Activated CD4-positive, alpha-beta T cell treated with anti-CD3 and anti-CD28 coated beads for 36 hours (primary cell): Measurements from ENCODE around the gene CFAP20DC. TPM values are rescaled to one million over a fixed set of nuclear protein-coding genes. Genes with fewer than 3 reads are reported as not detected.
A peak's percentile ranks its signal among the peaks of the same experiment; 100 is the strongest.
"Not testable (repeated sequence)": the region's sequence is repeated elsewhere in the genome, so short reads cannot be mapped to it uniquely, and the experiment has no call there.

Source experiments
- ATAC-seq: fragments of 200-7000 bp; cut with Tn5 transposase; one replicate; pipeline ENCODE4 v1.10.0; 2021; ENCODE audit warnings: mild to moderate bottlenecking, moderate library complexity
- CTCF ChIA-PET: fragments of 350-600 bp; sonication (Branson Sonifier 250); formaldehyde crosslinking; loops from one replicate; lab custom pipeline; 2021; ENCODE audit warnings: antibody characterized with exemption; lab: Charles Lee
- POLR2A ChIA-PET: fragments of 350-600 bp; sonication (Branson Sonifier 250); formaldehyde crosslinking; loops from one replicate; lab custom pipeline; 2021; ENCODE audit warnings: antibody characterized with exemption, inconsistent platforms; lab: Charles Lee
- DNase-seq: peaks from one replicate; pipeline ENCODE4 v3.0.0-alpha.2; 2020
- H3K27ac Mint-ChIP-seq: one replicate; pipeline ENCODE4 v1.8.0; 2021; ENCODE audit warnings: mixed read lengths
- H3K27me3 Mint-ChIP-seq: one replicate; pipeline ENCODE4 v1.8.0; 2021; ENCODE audit warnings: mixed read lengths
- H3K36me3 Mint-ChIP-seq: one replicate; pipeline ENCODE4 v1.8.0; 2021; ENCODE audit warnings: low read depth, mixed read lengths
- H3K4me1 Mint-ChIP-seq: one replicate; pipeline ENCODE4 v1.8.0; 2021; ENCODE audit warnings: mixed read lengths
- H3K4me3 Mint-ChIP-seq: one replicate; pipeline ENCODE4 v1.8.0; 2021; ENCODE audit warnings: mild to moderate bottlenecking, moderate library complexity, mixed read lengths
- H3K9me3 Mint-ChIP-seq: one replicate; pipeline ENCODE4 v1.8.0; 2021; ENCODE audit warnings: low read depth, mixed read lengths
- intact Hi-C, 2 experiments: fragments of 100-400 bp; cut with DNase I in 1 of 2; cut with micrococcal nuclease in 1 of 2; formaldehyde crosslinking; loops; one replicate each; pipeline versions ENCODE4 v1.14.2 to v1.15.1; 2022 to 2024; cut with DNase I, micrococcal nuclease
- total RNA-seq, 2 experiments: library from RNA; stranded (reverse); gene quantifications; one replicate each; pipeline ENCODE4 v1.2.3, GENCODE V29; 2021

The CFAP20DC gene
- total RNA-seq, 2 experiments from 2014 or later: 2.7 to 3.5 TPM

DNA sequence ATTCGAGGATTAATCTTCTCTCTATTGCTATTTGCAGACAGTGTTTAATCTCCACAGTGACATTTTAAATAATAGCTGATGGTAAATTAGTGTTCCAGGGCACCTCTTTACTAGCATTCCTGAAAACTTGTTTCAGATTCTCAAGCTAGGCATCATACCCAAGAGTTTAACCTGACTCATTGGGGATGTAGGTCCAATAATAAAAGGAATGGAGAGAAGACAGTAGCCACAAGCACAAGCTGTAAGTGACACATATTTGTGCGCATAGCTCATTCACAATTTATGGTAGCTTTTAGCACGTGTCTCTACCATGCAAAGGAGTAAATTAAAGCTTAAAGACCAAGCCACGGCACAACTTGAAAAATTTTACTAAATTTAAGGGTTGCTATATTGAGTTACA lies 212.0 kb downstream of the CFAP20DC start:
- no peaks in the 10 kb centered on the region for H3K4me1 Mint-ChIP-seq
- H3K27me3 Mint-ChIP-seq: peaks cover 2% of the 10 kb centered on the region
- no peak overlapping the region for H3K4me3 Mint-ChIP-seq
- no peaks in the 10 kb centered on the region for H3K9me3 Mint-ChIP-seq
- DNase-seq (no peak), ATAC-seq (no peak)
- H3K27ac Mint-ChIP-seq: no peak overlapping the region
- ChIA-PET CTCF (no interaction called here), POLR2A (no interaction called here)
- intact Hi-C loops: no loop called here
- H3K36me3 Mint-ChIP-seq: no peaks in the 10 kb centered on the region

DNA sequence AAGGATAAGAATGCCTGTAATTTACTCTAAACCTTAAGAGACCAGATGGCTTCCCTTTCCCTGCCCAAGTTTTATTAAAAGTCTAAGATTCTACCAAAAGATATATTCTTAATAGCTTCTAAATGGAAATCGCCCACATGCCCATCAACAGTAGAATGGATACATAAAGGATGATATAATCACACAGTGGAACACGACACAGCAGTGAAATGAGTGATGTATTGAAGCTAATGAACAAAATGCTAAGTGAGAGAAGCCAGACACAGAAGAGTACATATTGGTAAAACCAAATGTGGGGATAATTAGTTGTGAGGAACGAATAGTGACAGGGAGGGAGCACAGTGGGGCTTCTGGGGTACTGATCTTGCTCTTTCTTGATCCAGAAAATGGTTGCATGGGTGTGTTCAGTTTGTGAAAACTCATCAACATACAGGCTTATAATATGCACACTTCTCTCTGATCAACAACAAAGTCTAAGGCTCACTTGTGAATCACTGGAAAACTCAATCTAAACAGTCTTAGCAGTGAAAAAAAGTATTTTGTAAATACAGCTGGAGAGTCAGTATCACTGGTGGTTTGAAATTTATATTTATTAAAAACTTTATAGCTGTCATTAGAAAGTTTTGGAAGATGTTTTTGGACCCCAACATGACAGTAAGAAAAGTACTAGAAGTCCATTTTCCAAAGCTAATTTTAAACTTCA lies 212.5 kb downstream of the CFAP20DC start:
- Mint-ChIP-seq H3K27me3 (peaks cover 2% of the 10 kb centered on the region), H3K27ac (no peak overlapping the region), H3K9me3 (no peaks in the 10 kb centered on the region), H3K36me3 (no peaks in the 10 kb centered on the region), H3K4me1 (no peaks in the 10 kb centered on the region), H3K4me3 (no peak overlapping the region)
- no peak for DNase-seq
- CTCF ChIA-PET: interaction anchor here (0.5 to 0.6 kb wide), 2 partner anchors 130 to 229 kb away, joined by 4 read pairs; no protein-coding TSS in a partner anchor
- intact Hi-C loops: no loop called here
- POLR2A ChIA-PET: no interaction called here
- ATAC-seq: no peak

DNA sequence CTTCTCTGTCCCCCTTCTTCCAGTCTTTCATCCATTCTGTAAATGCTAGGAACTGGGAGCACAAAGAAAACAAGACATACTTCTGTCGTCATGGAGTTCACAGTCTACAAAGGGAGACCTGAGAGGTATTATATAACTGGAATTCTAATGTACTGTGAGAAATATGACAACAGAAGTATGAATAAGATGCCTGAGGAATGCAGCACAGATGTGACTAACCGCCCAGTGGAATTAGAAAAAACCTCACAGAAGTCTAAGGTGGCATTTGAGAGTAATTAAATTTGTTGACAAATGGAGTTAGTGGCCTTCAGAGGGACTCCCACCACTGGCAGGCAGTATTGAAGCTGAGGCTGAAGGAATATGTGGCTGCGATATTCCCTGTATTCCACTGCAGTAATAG lies 214.7 kb downstream of the CFAP20DC start:
- intact Hi-C loops: no loop called here
- Mint-ChIP-seq H3K27me3 (peaks cover 2% of the 10 kb centered on the region), H3K27ac (no peak overlapping the region), H3K4me1 (no peaks in the 10 kb centered on the region), H3K9me3 (no peaks in the 10 kb centered on the region), H3K36me3 (no peaks in the 10 kb centered on the region), H3K4me3 (no peak overlapping the region)
- no peak for DNase-seq
- POLR2A ChIA-PET: no interaction called here
- CTCF ChIA-PET: no interaction called here
- no peak for ATAC-seq

DNA sequence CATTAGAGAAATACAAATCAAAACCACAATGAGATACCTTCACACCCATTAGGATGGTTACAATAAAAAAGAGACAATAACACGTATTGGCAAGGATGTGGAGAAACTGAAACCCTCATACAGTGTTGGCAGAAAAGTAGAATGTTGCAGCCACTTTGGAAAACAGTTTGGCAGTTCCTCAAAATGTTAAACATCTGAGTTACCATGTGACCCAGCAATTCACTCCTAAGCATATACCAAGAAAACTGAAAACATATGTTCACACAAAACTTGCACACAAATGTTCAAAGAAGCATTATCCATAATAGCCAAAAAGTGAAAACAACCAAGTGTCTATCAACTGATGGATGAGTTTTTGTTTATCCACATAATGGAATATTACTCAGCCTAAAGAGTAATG lies 216.3 kb downstream of the CFAP20DC start:
- H3K27ac Mint-ChIP-seq: no peak overlapping the region
- ATAC-seq (no peak), DNase-seq (no peak)
- intact Hi-C loops: no loop called here
- peaks cover 2% of the 10 kb centered on the region for H3K27me3 Mint-ChIP-seq
- H3K4me3 Mint-ChIP-seq: no peak overlapping the region
- no peaks in the 10 kb centered on the region for H3K36me3 Mint-ChIP-seq
- H3K4me1 Mint-ChIP-seq: no peaks in the 10 kb centered on the region
- ChIA-PET CTCF (no interaction called here), POLR2A (no interaction called here)
- no peaks in the 10 kb centered on the region for H3K9me3 Mint-ChIP-seq

DNA sequence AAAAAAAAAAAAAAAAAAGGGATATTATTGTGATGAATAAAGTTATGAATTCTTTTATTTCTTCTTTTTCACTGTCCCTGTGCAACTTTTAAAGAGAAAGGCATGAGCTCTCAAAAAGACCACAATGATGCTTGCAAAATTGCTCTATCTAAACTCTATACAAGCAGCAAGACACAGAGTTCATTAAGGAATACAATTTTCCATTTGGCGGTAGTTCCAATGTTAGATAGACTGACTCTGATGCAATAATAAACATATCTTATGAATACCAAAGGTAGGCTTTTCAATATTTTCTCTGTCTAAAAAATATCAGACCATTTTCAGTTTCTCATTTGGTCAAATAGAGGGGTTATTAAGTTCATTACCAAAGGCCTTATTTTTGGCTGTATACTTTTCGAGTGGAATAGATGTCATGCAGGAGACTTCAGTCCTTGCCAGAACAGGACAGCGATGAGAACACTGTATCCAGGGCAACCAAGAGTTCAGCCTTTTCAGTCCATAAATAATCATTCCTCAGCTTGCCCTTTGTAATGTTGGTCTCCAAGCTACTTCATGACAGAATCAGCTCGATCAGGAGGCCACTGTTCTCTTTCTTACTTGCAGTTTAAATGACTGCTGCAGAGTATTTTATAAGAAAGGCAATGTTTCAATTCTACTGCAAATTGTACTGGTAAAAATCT lies 220.4 kb downstream of the CFAP20DC start:
- ATAC-seq (no peak), DNase-seq (no peak)
- Mint-ChIP-seq H3K4me1 (no peaks in the 10 kb centered on the region), H3K9me3 (no peaks in the 10 kb centered on the region), H3K36me3 (no peaks in the 10 kb centered on the region), H3K4me3 (no peak overlapping the region), H3K27ac (no peak overlapping the region), H3K27me3 (peaks cover 2% of the 10 kb centered on the region)
- ChIA-PET CTCF (no interaction called here), POLR2A (no interaction called here)
- intact Hi-C loops: no loop called here

DNA sequence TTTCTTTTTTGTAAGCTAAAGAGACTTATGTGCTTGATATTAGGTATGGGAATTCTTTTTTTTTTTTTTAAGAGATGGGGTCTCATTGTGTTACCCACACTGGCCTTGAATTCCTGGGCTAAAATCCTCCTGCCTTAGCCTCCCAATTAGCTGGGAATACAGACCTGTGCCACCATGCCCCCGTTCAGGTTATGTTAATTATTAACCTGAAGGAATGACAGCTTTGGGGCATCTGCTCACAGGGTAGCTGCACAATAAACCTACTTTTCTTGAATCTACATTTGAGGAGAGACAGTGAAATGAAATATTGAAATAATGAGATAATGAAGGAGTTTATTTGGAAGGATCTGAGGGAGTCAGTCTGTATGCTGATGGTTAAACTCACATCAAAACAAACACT lies 225.0 kb downstream of the CFAP20DC start:
- ATAC-seq (no peak), DNase-seq (no peak)
- H3K27ac Mint-ChIP-seq: no peak overlapping the region
- no peak overlapping the region for H3K4me3 Mint-ChIP-seq
- H3K36me3 Mint-ChIP-seq: no peaks in the 10 kb centered on the region
- no peaks in the 10 kb centered on the region for H3K9me3 Mint-ChIP-seq
- ChIA-PET CTCF (interaction anchor here (0.6 to 1.0 kb wide), 4 partner anchors 44 to 760 kb away, joined by 3 to 5 read pairs (median 4); no protein-coding TSS in a partner anchor), POLR2A (no interaction called here)
- no peaks in the 10 kb centered on the region for H3K4me1 Mint-ChIP-seq
- intact Hi-C loops: loop anchor here in 1 of 2 experiments (1.0 kb wide), 1 partner anchor 228 kb away; no protein-coding TSS in a partner anchor
- H3K27me3 Mint-ChIP-seq: no peaks in the 10 kb centered on the region

DNA sequence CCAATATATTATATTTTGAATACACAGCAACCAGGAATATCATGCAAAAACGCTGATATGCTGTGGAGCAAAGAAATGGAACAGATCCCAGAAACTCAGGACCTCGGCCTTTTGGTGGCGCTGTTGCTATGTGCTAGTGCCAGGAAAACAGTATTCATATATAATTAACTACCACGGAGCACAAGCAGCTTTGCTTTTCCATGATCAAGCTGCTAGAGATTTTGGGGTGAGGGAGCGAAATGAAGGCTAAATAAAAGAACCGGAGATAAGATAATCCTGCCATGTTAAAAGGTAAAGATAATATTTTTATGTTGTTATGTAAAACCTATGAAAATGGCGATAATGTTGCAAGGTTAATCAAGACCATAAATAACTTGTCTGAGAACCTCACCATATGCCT lies 225.5 kb downstream of the CFAP20DC start:
- H3K9me3 Mint-ChIP-seq: no peaks in the 10 kb centered on the region
- POLR2A ChIA-PET: no interaction called here
- H3K4me1 Mint-ChIP-seq: no peaks in the 10 kb centered on the region
- CTCF ChIA-PET: interaction anchor here (0.6 to 1.0 kb wide), 4 partner anchors 44 to 761 kb away, joined by 3 to 5 read pairs (median 4); no protein-coding TSS in a partner anchor
- intact Hi-C loops: loop anchor here in 1 of 2 experiments (1.0 kb wide), 1 partner anchor 228 kb away; no protein-coding TSS in a partner anchor
- ATAC-seq (no peak), DNase-seq (peak; percentile 69)
- H3K27me3 Mint-ChIP-seq: no peaks in the 10 kb centered on the region
- no peak overlapping the region for H3K27ac Mint-ChIP-seq
- H3K4me3 Mint-ChIP-seq: no peak overlapping the region
- H3K36me3 Mint-ChIP-seq: no peaks in the 10 kb centered on the region

DNA sequence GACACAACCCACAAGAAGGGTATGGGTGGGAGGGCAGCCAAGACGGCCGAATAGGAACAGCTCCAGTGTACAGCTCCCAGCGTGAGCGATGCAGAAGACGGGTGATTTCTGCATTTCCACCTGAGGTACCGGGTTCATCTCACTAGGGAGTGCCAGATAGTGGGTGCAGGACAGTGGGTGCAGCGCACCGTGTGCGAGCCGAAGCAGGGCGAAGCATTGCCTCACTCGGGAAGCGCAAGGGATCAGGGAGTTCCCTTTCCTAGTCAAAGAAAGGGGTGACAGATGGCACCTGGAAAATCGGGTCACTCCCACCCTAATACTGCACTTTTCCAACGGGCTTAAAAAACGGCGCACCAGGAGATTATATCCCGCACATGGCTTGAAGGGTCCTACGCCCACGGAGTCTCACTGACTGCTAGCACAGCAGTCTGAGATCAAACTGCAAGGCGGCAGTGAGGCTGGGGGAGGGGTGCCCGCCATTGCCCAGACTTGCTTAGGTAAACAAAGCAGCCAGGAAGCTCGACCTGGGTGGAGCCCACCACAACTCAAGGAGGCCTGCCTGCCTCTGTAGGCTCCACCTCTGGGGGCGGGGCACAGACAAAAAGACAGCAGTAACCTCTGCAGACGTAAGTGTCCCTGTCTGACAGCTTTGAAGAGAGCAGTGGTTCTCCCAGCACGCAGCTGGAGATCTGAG lies 243.1 kb downstream of the CFAP20DC start:
- POLR2A ChIA-PET, H3K36me3 Mint-ChIP-seq, DNase-seq, H3K27ac Mint-ChIP-seq, intact Hi-C loops, H3K27me3 Mint-ChIP-seq, H3K4me3 Mint-ChIP-seq, ATAC-seq, H3K9me3 Mint-ChIP-seq, H3K4me1 Mint-ChIP-seq: not testable (repeated sequence)
- CTCF ChIA-PET: interaction anchor here (0.6 kb wide), 1 partner anchor 12 kb away, joined by 3 read pairs; no protein-coding TSS in a partner anchor

DNA sequence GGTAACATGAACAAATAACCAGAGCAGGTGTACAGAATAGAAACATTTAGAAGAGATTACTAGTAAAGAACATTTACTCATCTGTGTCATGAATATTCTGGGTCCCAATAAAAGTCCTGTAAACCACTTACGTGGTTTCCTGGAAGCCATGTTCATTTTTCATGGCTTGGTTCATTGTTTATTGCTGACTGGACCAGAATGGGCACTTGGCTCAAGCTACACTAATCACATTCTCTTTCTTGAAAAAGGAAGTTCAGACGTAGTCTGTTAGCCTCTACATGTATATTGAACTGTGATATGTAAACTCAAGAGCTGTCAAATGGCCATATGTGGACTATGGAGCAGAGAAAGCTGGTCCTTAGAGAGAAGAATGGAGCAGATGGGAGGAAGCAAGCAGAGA lies 244.9 kb downstream of the CFAP20DC start:
- peaks cover 6% of the 10 kb centered on the region for H3K9me3 Mint-ChIP-seq
- ATAC-seq: no peak
- no peak for DNase-seq
- ChIA-PET POLR2A (no interaction called here), CTCF (no interaction called here)
- intact Hi-C loops: no loop called here
- H3K27ac Mint-ChIP-seq: no peak overlapping the region
- H3K4me1 Mint-ChIP-seq: no peaks in the 10 kb centered on the region
- no peaks in the 10 kb centered on the region for H3K27me3 Mint-ChIP-seq
- no peak overlapping the region for H3K4me3 Mint-ChIP-seq
- H3K36me3 Mint-ChIP-seq: no peaks in the 10 kb centered on the region

DNA sequence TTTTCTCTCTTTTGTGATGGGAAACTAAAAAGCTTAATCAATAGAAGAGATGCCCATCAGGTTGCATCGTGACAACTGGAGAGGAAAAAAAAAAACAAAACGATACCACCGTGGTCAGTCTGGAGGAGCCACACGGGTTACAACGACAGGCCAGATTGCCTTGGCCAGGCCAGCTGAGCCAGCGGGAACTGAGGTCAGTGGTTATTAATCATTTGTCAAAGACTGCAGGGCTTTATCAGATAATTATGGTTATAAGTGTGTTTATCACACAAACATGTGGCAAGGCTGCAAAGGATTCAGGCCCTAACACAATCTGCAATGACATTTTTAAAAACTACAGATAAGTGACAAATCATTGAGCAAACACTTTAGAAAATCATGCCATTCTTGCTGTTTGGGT lies 248.3 kb downstream of the CFAP20DC start:
- intact Hi-C loops: no loop called here
- no peaks in the 10 kb centered on the region for H3K9me3 Mint-ChIP-seq
- no peaks in the 10 kb centered on the region for H3K36me3 Mint-ChIP-seq
- no peak for ATAC-seq
- no peaks in the 10 kb centered on the region for H3K4me1 Mint-ChIP-seq
- POLR2A ChIA-PET: no interaction called here
- no peak overlapping the region for H3K27ac Mint-ChIP-seq
- no peaks in the 10 kb centered on the region for H3K27me3 Mint-ChIP-seq
- no peak for DNase-seq
- no peak overlapping the region for H3K4me3 Mint-ChIP-seq
- CTCF ChIA-PET: no interaction called here

DNA sequence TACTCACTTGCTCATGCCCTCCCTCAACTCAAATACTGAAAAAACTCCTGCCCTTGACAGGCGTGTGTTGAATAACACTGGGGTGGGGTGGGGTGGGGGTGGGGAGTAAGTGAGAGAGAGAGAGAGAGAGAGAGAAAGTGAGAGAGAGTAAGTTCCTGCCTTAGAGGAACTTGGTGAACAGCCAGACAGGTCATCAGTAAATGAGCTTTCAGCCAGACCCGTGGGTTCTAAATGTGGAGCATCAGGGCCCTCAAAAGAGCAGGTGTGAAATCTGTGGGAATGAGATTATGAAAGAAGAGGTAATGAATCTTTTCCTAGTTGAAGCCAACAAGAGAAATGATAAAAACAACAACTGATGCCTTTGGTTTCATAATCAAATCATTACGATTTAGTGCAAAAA lies 248.9 kb downstream of the CFAP20DC start:
- ChIA-PET POLR2A (no interaction called here), CTCF (no interaction called here)
- Mint-ChIP-seq H3K4me3 (no peak overlapping the region), H3K27ac (no peak overlapping the region), H3K36me3 (no peaks in the 10 kb centered on the region), H3K4me1 (no peaks in the 10 kb centered on the region), H3K27me3 (no peaks in the 10 kb centered on the region), H3K9me3 (no peaks in the 10 kb centered on the region)
- DNase-seq (no peak), ATAC-seq (no peak)
- intact Hi-C loops: no loop called here
